HL-60 (cell line): Measurements from ENCODE around the gene LIMA1.
"Not testable (repeated sequence)": the region's sequence is repeated elsewhere in the genome, so short reads cannot be mapped to it uniquely, and the experiment has no call there.

Experiments used
- CTCF ChIP-seq: IDR thresholded peaks from one replicate; pipeline ENCODE4 v1.5.1; 2011; ENCODE audit warnings: low read length, control low read depth, inconsistent platforms; ENCODE audit not compliant: insufficient read depth
- POLR2AphosphoS5 ChIP-seq: IDR thresholded peaks from 2 replicates; pipeline ENCODE4 v1.6.1; 2012; ENCODE audit warnings: low read depth
- REST ChIP-seq: IDR thresholded peaks from 2 replicates; pipeline ENCODE4 v1.6.1; 2012; ENCODE audit warnings: low read depth; ENCODE audit not compliant: insufficient replicate concordance

GRCh38 chr12:50311858-50312609 lies 28.7 kb upstream of the LIMA1 start:
- TF ChIP-seq CTCF, POLR2AphosphoS5, REST: not testable (repeated sequence)
